Measurements from ENCODE around the gene C5orf63. TPM values are rescaled to one million over a fixed set of nuclear protein-coding genes. Genes with fewer than 3 reads are reported as not detected.
"Not testable (repeated sequence)": the region's sequence is repeated elsewhere in the genome, so short reads cannot be mapped to it uniquely, and the experiment has no call there.

Gene C5orf63
- total RNA-seq, 1 experiment from 2014 or later: 4.7 TPM

DNA sequence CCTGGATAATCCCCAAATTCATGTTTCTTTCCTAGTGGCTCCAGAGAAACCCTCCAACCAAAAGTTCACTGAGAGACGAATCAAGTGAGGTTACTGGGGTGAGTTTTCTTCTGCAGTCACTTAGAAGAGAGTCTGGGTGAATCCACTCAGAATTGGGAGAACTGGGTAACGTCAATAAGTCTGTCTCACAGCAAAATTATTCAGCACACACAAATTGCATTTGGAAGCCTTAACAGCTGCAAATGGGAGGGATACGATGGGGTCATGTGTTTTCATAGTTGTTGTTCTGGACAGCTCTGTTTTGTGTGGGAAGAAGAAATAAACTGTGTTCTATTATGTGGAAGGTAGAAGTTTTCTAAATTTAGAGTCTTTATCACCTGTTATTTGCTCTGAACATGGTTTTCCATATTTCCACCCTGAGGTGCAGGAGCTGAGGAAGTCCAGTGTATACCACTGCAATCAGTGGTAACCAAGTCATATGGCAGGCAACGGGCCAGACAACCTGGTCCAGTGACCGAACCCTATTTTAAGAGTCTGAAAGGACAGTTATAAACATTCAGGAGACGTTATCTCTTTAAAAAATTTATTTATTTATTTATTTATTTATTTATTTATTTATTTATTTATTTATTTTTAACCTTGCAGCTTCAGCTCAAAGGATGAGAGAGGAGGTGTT, 64.9 kb downstream of the C5orf63 start:
- DNase-seq (ENCODE audit: low read depth): no peak

GRCh38 chr5:127007522-127007921, 65.8 kb downstream of the C5orf63 start:
- no peak for DNase-seq (ENCODE audit: low read depth)

DNA sequence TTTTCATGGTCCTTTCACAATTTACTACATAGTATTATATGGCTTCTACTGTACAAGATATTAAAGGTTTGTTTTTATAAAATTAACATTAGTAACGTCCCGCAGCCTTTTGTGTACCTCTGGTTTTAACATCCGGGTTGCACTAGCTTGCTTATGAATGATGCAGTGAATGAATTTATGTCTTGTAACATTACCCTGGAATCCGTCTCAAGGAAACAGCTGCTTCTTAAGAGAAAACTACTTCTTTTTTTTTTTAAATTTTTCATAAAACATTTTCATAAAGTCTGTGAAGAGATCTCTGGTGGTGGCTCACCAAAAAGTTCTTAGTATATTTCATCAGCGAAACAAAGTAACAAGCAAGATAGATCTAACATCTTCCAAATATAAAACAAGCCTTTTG, 66.6 kb downstream of the C5orf63 start:
- DNase-seq (ENCODE audit: low read depth): no peak

- DNase-seq (ENCODE audit: low read depth): not testable (repeated sequence)
Measured at GRCh38 chr5:127005282-127005681, 68.0 kb downstream of the C5orf63 start.

GRCh38 chr5:127004721-127005120, 68.6 kb downstream of the C5orf63 start:
- DNase-seq (ENCODE audit: low read depth): no peak

- DNase-seq (ENCODE audit: low read depth): no peak
Measured at GRCh38 chr5:127003798-127004495, 69.4 kb downstream of the C5orf63 start.

GRCh38 chr5:127002390-127002789, 70.9 kb downstream of the C5orf63 start:
- peak; percentile 13 for DNase-seq (ENCODE audit: low read depth)

DNA sequence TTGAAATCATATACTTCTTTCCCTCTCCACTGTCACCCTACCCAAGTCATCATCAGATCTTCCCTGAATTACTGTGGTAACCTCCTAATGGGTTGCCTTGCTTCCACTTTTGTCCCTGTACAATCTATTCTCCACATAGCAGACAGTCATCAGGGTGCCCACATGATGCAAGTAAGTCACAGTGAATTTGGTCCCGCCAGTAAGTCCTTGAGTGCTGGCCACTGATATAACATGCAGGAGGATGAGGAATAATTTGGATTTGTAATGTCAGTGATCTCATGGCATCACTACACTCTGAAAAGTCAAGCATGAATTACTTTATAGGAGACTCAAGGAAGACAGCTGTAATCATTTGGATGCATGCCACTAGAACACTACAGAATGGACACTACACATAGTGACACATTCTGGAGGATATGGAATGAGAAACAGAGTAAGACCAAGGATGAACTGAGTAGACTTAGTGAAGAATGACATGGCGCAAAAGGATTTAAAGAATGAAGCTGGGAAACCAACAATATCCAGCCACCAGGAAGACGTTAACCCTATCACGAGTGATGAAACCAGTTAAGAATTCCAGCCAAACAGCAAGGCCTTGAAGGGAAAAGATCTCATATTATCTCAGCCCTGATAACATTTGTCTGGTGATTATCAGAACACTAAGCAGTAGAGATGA, 71.5 kb downstream of the C5orf63 start:
- DNase-seq (ENCODE audit: low read depth): peak; percentile 87

Other genes with a start within 250 kb of the C5orf63 start
- 7.5 and 9.9 TPM in 2 replicates for gene MARCHF3, start 42.9 kb downstream of the C5orf63 start, total RNA-seq (2014; rRNA removed; shearing (Covaris generic))
- gene MEGF10, start 217.3 kb upstream of the C5orf63 start, total RNA-seq (2014; rRNA removed; shearing (Covaris generic)): 0.03 and 0.80 TPM in 2 replicates

All from Daoy (cell line).